GM21515 (cell line): ENCODE data around the gene FLNA.

Source experiments
- ATAC-seq: cut with Tn5 transposase; IDR thresholded peaks from one replicate; pipeline ENCODE4 v1.9.1; 2021; ENCODE audit not compliant: unreplicated experiment

The FLNA gene

GRCh38 chrX:154378059-154378798, 3.8 kb upstream of the FLNA start:
- ATAC-seq: no peak

- no peak for ATAC-seq
Observed at GRCh38 chrX:154376774-154377173, 2.3 kb upstream of the FLNA start.

GRCh38 chrX:154375156-154375504, 696 bp upstream of the FLNA start:
- ATAC-seq: no peak

- ATAC-seq: no peak
Observed at GRCh38 chrX:154373340-154374306, 811 bp downstream of the FLNA start.

- no peak for ATAC-seq
Observed at GRCh38 chrX:154372612-154373022, 1.8 kb downstream of the FLNA start.

GRCh38 chrX:154371789-154372300, 2.6 kb downstream of the FLNA start:
- ATAC-seq: no peak

- ATAC-seq: peak; percentile 55
Observed at GRCh38 chrX:154371017-154371788, 3.2 kb downstream of the FLNA start.

GRCh38 chrX:154370300-154371016, 4.0 kb downstream of the FLNA start:
- no peak for ATAC-seq

- ATAC-seq: no peak
Observed at GRCh38 chrX:154369449-154370299, 4.8 kb downstream of the FLNA start.

- ATAC-seq: no peak
Observed at GRCh38 chrX:154368630-154369448, 5.6 kb downstream of the FLNA start.

GRCh38 chrX:154367474-154368308, 6.7 kb downstream of the FLNA start:
- no peak for ATAC-seq

- ATAC-seq: no peak
Observed at GRCh38 chrX:154366666-154367055, 7.8 kb downstream of the FLNA start.

- no peak for ATAC-seq
Observed at GRCh38 chrX:154365997-154366665, 8.3 kb downstream of the FLNA start.

GRCh38 chrX:154365052-154365600, 9.3 kb downstream of the FLNA start:
- ATAC-seq: no peak

GRCh38 chrX:154363706-154364439, 10.6 kb downstream of the FLNA start:
- no peak for ATAC-seq

- no peak for ATAC-seq
Observed at GRCh38 chrX:154362085-154362742, 12.2 kb downstream of the FLNA start.
